WTC11 (cell line): ENCODE results near the gene TACR2. TPM values are rescaled to one million over a fixed set of nuclear protein-coding genes. Genes with fewer than 3 reads are reported as not detected.

Source experiments
- ATAC-seq: fragments of 200-7000 bp; cut with Tn5 transposase; 2 replicates; pipeline ENCODE4 v1.10.0; 2021; ENCODE audit warnings: mild to moderate bottlenecking, moderate library complexity
- CTCF ChIA-PET: fragments of 300-600 bp; sonication (Branson Sonifier 250); formaldehyde crosslinking; loops from one replicate; lab custom pipeline; 2021; ENCODE audit warnings: antibody characterized with exemption; lab: Charles Lee
- POLR2A ChIA-PET: fragments of 350-600 bp; sonication (Branson Sonifier 250); formaldehyde crosslinking; loops from one replicate; lab custom pipeline; 2021; ENCODE audit warnings: antibody characterized with exemption; lab: Charles Lee
- DNase-seq: peaks from one replicate; pipeline ENCODE4 v3.0.0; 2021; ENCODE audit warnings: low spot score
- H3K27ac Mint-ChIP-seq: 2 replicates; pipeline ENCODE4 v1.8.0; 2021; ENCODE audit warnings: mixed read lengths
- H3K27me3 Mint-ChIP-seq: 2 replicates; pipeline ENCODE4 v1.8.0; 2021; ENCODE audit warnings: low read depth, mild to moderate bottlenecking, moderate library complexity, mixed read lengths
- H3K36me3 Mint-ChIP-seq: 2 replicates; pipeline ENCODE4 v1.8.0; 2021; ENCODE audit warnings: mixed read lengths
- H3K4me1 Mint-ChIP-seq: 2 replicates; pipeline ENCODE4 v1.8.0; 2022; ENCODE audit warnings: mixed read lengths
- H3K4me3 Mint-ChIP-seq: 2 replicates; pipeline ENCODE4 v1.8.0; 2021; ENCODE audit warnings: mild to moderate bottlenecking, moderate library complexity, mixed read lengths
- H3K9me3 Mint-ChIP-seq: 2 replicates; pipeline ENCODE4 v1.8.0; 2021; ENCODE audit warnings: mixed read lengths
- E2F1 ChIP-seq: sonication (generic); formaldehyde crosslinking; IDR thresholded peaks from 2 replicates; pipeline ENCODE4 v1.8.0; 2022; ENCODE audit warnings: mild to moderate bottlenecking, missing genetic modification reagents
- GABPB1 ChIP-seq: sonication (generic); formaldehyde crosslinking; IDR thresholded peaks from 2 replicates; pipeline ENCODE4 v1.8.1; 2023; ENCODE audit warnings: mild to moderate bottlenecking, missing genetic modification reagents
- NFATC4 ChIP-seq: fragments of 250-450 bp; sonication (Bioruptor Pico); IDR thresholded peaks from 2 replicates; pipeline ENCODE4 v1.9.0; 2021; ENCODE audit warnings: mild to moderate bottlenecking
- NFYB ChIP-seq: sonication (generic); formaldehyde crosslinking; conservative IDR thresholded peaks from 2 replicates; pipeline ENCODE4 v1.8.0; 2022; ENCODE audit warnings: low read depth, missing genetic modification reagents
- RORB ChIP-seq: fragments of 250-450 bp; sonication (Bioruptor Pico); IDR thresholded peaks from 2 replicates; pipeline ENCODE4 v1.9.0; 2021; ENCODE audit warnings: mild to moderate bottlenecking
- SP1 ChIP-seq: sonication (generic); formaldehyde crosslinking; conservative IDR thresholded peaks from 2 replicates; pipeline ENCODE4 v1.8.1; 2022; ENCODE audit warnings: missing genetic modification reagents
- ZBTB43 ChIP-seq: sonication (generic); formaldehyde crosslinking; IDR thresholded peaks from 2 replicates; pipeline ENCODE4 v1.8.1; 2023; ENCODE audit warnings: mild to moderate bottlenecking, missing genetic modification reagents
- ZNF138 ChIP-seq: sonication (generic); formaldehyde crosslinking; conservative IDR thresholded peaks from 2 replicates; pipeline ENCODE4 v1.8.1; 2022; ENCODE audit warnings: mild to moderate bottlenecking, moderate library complexity, missing genetic modification reagents
- ZNF232 ChIP-seq: sonication (generic); formaldehyde crosslinking; IDR thresholded peaks from 2 replicates; pipeline ENCODE4 v1.8.0; 2022; ENCODE audit warnings: mild to moderate bottlenecking, missing genetic modification reagents
- ZNF512 ChIP-seq: sonication (generic); formaldehyde crosslinking; IDR thresholded peaks from 2 replicates; pipeline ENCODE4 v1.8.1; 2022; ENCODE audit warnings: missing genetic modification reagents, borderline replicate concordance
- total RNA-seq: library from RNA; stranded (reverse); gene quantifications from 3 replicates; pipeline ENCODE4 v1.2.3, GENCODE V29; 2021
- TF ChIP-seq, protein P1 (sequence below): sonication (generic); formaldehyde crosslinking; IDR thresholded peaks from 2 replicates; pipeline ENCODE4 v1.8.0; 2023; ENCODE audit warnings: missing genetic modification reagents, mild to moderate bottlenecking, borderline replicate concordance
- TF ChIP-seq, protein P2 (sequence below): fragments of 250-450 bp; sonication (Bioruptor Pico); IDR thresholded peaks from 2 replicates; pipeline ENCODE4 v2.1.2; 2022; ENCODE audit warnings: mild to moderate bottlenecking, moderate library complexity
- TF ChIP-seq, protein P3 (sequence below): fragments of 250-450 bp; sonication (Bioruptor Pico); conservative IDR thresholded peaks from 2 replicates; pipeline ENCODE4 v1.9.0; 2021; ENCODE audit warnings: mild to moderate bottlenecking

Gene TACR2
- total RNA-seq, 1 experiment from 2014 or later: 0.20 TPM

DNA sequence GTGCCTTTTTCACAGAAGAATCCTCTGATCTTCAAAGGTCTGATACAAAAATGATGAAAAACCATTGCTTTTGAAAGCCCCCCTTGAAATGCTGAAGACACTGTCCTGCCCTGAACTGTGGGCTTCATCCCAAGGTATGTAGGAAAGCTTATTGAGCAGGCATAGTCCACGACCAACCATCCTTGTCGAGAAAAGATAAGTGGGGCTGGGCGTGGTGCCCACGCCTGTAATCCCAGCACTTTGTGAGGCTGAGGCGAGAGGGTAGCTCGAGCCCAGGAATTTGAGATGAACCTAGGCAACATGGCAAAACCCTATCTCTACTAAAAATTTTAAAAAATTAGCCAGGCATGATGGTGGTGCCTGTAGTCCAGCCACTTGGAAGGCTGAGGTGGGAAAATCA is 25.6 kb downstream of the TACR2 start:
- Mint-ChIP-seq H3K4me3 (no peak overlapping the region), H3K9me3 (peaks cover 4% of the 10 kb centered on the region; the same call in 1 of the 2 replicates), H3K27me3 (no peaks in the 10 kb centered on the region), H3K4me1 (peaks cover 42% of the 10 kb centered on the region), H3K27ac (peak overlapping the region; percentile 63), H3K36me3 (peaks cover 66% of the 10 kb centered on the region)
- DNase-seq (no peak), ATAC-seq (no peak)
- TF ChIP-seq GABPB1 (no peak), ZNF232 (CRISPR knock-in tag) (no peak), ZBTB43 (CRISPR knock-in tag) (no peak), ZNF138 (CRISPR knock-in tag) (no peak), SP1 (CRISPR knock-in tag) (no peak), NFYB (CRISPR knock-in tag) (no peak), ZNF512 (CRISPR knock-in tag) (no peak), RORB (CRISPR knock-in tag) (no peak), E2F1 (CRISPR knock-in tag) (no peak), NFATC4 (CRISPR knock-in tag) (no peak)
- TF ChIP-seq, protein P1, sequence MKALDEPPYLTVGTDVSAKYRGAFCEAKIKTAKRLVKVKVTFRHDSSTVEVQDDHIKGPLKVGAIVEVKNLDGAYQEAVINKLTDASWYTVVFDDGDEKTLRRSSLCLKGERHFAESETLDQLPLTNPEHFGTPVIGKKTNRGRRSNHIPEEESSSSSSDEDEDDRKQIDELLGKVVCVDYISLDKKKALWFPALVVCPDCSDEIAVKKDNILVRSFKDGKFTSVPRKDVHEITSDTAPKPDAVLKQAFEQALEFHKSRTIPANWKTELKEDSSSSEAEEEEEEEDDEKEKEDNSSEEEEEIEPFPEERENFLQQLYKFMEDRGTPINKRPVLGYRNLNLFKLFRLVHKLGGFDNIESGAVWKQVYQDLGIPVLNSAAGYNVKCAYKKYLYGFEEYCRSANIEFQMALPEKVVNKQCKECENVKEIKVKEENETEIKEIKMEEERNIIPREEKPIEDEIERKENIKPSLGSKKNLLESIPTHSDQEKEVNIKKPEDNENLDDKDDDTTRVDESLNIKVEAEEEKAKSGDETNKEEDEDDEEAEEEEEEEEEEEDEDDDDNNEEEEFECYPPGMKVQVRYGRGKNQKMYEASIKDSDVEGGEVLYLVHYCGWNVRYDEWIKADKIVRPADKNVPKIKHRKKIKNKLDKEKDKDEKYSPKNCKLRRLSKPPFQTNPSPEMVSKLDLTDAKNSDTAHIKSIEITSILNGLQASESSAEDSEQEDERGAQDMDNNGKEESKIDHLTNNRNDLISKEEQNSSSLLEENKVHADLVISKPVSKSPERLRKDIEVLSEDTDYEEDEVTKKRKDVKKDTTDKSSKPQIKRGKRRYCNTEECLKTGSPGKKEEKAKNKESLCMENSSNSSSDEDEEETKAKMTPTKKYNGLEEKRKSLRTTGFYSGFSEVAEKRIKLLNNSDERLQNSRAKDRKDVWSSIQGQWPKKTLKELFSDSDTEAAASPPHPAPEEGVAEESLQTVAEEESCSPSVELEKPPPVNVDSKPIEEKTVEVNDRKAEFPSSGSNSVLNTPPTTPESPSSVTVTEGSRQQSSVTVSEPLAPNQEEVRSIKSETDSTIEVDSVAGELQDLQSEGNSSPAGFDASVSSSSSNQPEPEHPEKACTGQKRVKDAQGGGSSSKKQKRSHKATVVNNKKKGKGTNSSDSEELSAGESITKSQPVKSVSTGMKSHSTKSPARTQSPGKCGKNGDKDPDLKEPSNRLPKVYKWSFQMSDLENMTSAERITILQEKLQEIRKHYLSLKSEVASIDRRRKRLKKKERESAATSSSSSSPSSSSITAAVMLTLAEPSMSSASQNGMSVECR (CRISPR knock-in tag): no peak
- TF ChIP-seq, protein P2, sequence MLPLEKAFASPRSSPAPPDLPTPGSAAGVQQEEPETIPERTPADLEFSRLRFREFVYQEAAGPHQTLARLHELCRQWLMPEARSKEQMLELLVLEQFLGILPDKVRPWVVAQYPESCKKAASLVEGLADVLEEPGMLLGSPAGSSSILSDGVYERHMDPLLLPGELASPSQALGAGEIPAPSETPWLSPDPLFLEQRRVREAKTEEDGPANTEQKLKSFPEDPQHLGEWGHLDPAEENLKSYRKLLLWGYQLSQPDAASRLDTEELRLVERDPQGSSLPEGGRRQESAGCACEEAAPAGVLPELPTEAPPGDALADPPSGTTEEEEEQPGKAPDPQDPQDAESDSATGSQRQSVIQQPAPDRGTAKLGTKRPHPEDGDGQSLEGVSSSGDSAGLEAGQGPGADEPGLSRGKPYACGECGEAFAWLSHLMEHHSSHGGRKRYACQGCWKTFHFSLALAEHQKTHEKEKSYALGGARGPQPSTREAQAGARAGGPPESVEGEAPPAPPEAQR: no peak
- TF ChIP-seq, protein P3, sequence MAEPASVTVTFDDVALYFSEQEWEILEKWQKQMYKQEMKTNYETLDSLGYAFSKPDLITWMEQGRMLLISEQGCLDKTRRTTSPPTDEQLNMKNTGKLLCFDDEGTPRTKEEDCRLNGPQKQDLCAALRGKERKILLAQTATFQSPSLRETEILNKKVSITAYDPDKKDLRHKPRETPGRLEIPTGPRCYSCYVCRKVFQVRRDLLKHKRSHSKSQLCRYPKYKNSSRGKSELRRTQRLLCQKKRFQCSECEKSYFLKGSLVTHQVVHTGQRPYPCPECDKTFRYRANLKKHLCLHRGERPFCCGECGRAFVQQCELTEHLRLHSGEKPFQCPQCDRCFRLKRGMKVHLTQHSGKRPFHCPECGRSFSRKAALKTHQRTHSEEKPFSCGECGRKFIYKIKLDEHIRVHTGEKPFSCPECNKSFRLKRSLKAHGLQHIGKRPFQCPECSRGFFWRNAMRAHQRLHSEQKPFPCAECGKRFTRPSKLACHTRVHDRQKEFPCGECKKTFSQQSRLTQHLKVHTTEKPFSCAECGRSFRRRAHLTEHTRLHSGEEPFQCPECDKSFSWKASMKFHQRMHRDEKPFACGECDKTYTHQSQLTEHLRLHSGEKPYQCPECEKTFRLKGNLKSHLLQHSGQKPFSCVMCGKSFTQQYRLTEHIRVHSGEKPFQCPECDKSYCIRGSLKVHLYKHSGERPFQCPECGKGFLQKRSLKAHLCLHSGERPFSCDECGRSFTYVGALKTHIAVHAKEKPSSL (CRISPR knock-in tag): no peak
- POLR2A ChIA-PET: interaction anchor here (1.2 to 1.8 kb wide), 2 partner anchors 58 to 78 kb away, joined by 3 to 4 read pairs; no protein-coding TSS in a partner anchor
- CTCF ChIA-PET: interaction anchor here (1.6 to 3.0 kb wide), 4 partner anchors 16 to 156 kb away, joined by 4 to 31 read pairs (median 13); no protein-coding TSS in a partner anchor
